HUES6 (cell line): ENCODE measurements around the gene AHCYL1.
A peak's percentile ranks its signal among the peaks of the same experiment; 100 is the strongest.
"Not testable (repeated sequence)": the region's sequence is repeated elsewhere in the genome, so short reads cannot be mapped to it uniquely, and the experiment has no call there.

Experiments used
- H3K27ac ChIP-seq: 2 replicates; pipeline ENCODE4 v1.7.0; 2013; ENCODE audit warnings: low read depth, mild to moderate bottlenecking, low read length, inconsistent platforms
- H3K27me3 ChIP-seq: 2 replicates; pipeline ENCODE4 v1.6.1; 2013; ENCODE audit warnings: low read length; ENCODE audit not compliant: control insufficient read depth, insufficient read depth
- H3K36me3 ChIP-seq: 2 replicates; pipeline ENCODE4 v1.6.1; 2013; ENCODE audit warnings: low read length; ENCODE audit not compliant: control insufficient read depth, insufficient read depth
- H3K4me1 ChIP-seq: 2 replicates; pipeline ENCODE4 v1.6.1; 2013; ENCODE audit warnings: low read length; ENCODE audit not compliant: control insufficient read depth, insufficient read depth
- H3K4me3 ChIP-seq: 2 replicates; pipeline ENCODE4 v1.5.1; 2013; ENCODE audit warnings: low read depth, low read length
- H3K9ac ChIP-seq: one replicate; pipeline ENCODE4 v1.6.1; 2013; ENCODE audit warnings: mild to moderate bottlenecking, low read length
- H3K9me3 ChIP-seq: 2 replicates; pipeline ENCODE4 v1.6.1; 2013; ENCODE audit warnings: low read depth, low read length; ENCODE audit not compliant: control insufficient read depth, insufficient read depth

AHCYL1 gene

GRCh38 chr1:110018396-110018795 is 33.8 kb downstream of the AHCYL1 start:
- Histone ChIP-seq H3K36me3 (peaks cover 97% of the 10 kb centered on the region), H3K4me1 (no peaks in the 10 kb centered on the region), H3K9ac (no peak overlapping the region), H3K4me3 (no peak overlapping the region), H3K27me3 (no peaks in the 10 kb centered on the region), H3K27ac (no peak overlapping the region), H3K9me3 (no peaks in the 10 kb centered on the region)

GRCh38 chr1:110019770-110020169 is 35.2 kb downstream of the AHCYL1 start:
- Histone ChIP-seq H3K36me3 (peaks cover 100% of the 10 kb centered on the region), H3K4me1 (no peaks in the 10 kb centered on the region), H3K27me3 (no peaks in the 10 kb centered on the region), H3K9ac (no peak overlapping the region), H3K27ac (no peak overlapping the region), H3K9me3 (no peaks in the 10 kb centered on the region), H3K4me3 (no peak overlapping the region)

GRCh38 chr1:110021285-110021684 is 36.7 kb downstream of the AHCYL1 start:
- H3K27me3 ChIP-seq = no peaks in the 10 kb centered on the region
- H3K27ac ChIP-seq = no peak overlapping the region
- no peak overlapping the region for H3K4me3 ChIP-seq
- H3K4me1 ChIP-seq = no peaks in the 10 kb centered on the region
- peaks cover 90% of the 10 kb centered on the region for H3K36me3 ChIP-seq
- H3K9me3 ChIP-seq = no peaks in the 10 kb centered on the region
- no peak overlapping the region for H3K9ac ChIP-seq

- peaks cover 56% of the 10 kb centered on the region for H3K36me3 ChIP-seq
- no peak overlapping the region for H3K9ac ChIP-seq
- no peak overlapping the region for H3K4me3 ChIP-seq
- no peak overlapping the region for H3K27ac ChIP-seq
- H3K9me3 ChIP-seq = no peaks in the 10 kb centered on the region
- H3K27me3 ChIP-seq = no peaks in the 10 kb centered on the region
- H3K4me1 ChIP-seq = no peaks in the 10 kb centered on the region
These were observed 40.0 kb downstream of the AHCYL1 start for GRCh38 chr1:110024613-110025012.

- H3K9ac ChIP-seq, H3K4me3 ChIP-seq: not testable (repeated sequence)
These were observed 46.1 kb downstream of the AHCYL1 start for GRCh38 chr1:110030687-110031086.

GRCh38 chr1:110032327-110032726 is 47.8 kb downstream of the AHCYL1 start:
- no peaks in the 10 kb centered on the region for H3K9me3 ChIP-seq
- H3K4me1 ChIP-seq = peaks cover 26% of the 10 kb centered on the region
- no peaks in the 10 kb centered on the region for H3K27me3 ChIP-seq
- peaks cover 3% of the 10 kb centered on the region for H3K36me3 ChIP-seq
- H3K4me3 ChIP-seq = no peak overlapping the region
- H3K27ac ChIP-seq = no peak overlapping the region
- no peak overlapping the region for H3K9ac ChIP-seq

More at GRCh38 chr1:110030687-110031086, 46.1 kb downstream of the AHCYL1 start:
- not testable (repeated sequence) for H3K27me3 ChIP-seq, H3K36me3 ChIP-seq, H3K9me3 ChIP-seq, H3K27ac ChIP-seq
- peaks cover 24% of the 10 kb centered on the region for H3K4me1 ChIP-seq

- Histone ChIP-seq H3K4me3 (no peak overlapping the region), H3K27me3 (no peaks in the 10 kb centered on the region), H3K4me1 (peaks cover 26% of the 10 kb centered on the region), H3K9ac (no peak overlapping the region), H3K36me3 (peaks cover 12% of the 10 kb centered on the region), H3K9me3 (no peaks in the 10 kb centered on the region), H3K27ac (no peak overlapping the region; the same call in 1 of the 2 replicates)
These were observed 48.9 kb downstream of the AHCYL1 start for GRCh38 chr1:110033421-110033820.

GRCh38 chr1:110034040-110034450 is 49.5 kb downstream of the AHCYL1 start:
- Histone ChIP-seq H3K4me3 (peak overlapping the region; percentile 70), H3K27ac (peak overlapping the region; percentile 17), H3K4me1 (peaks cover 26% of the 10 kb centered on the region), H3K9ac (no peak overlapping the region), H3K27me3 (no peaks in the 10 kb centered on the region), H3K36me3 (peaks cover 18% of the 10 kb centered on the region), H3K9me3 (no peaks in the 10 kb centered on the region)

- no peaks in the 10 kb centered on the region for H3K27me3 ChIP-seq
- H3K27ac ChIP-seq = peak within 1 kb of the TSS; percentile 89
These were observed 50.1 kb downstream of the AHCYL1 start, which contains the start of gene STRIP1 for GRCh38 chr1:110034451-110035235. Gene STRIP1, plus strand, starts transcription at chr1:110034624. Its CDS starts 14 bp downstream, at chr1:110034638.

GRCh38 chr1:110035236-110035752 is 50.7 kb downstream of the AHCYL1 start:
- peak overlapping the region; percentile 89; the same call in 1 of the 2 replicates for H3K27ac ChIP-seq
- peak overlapping the region; percentile 85 for H3K9ac ChIP-seq

More at GRCh38 chr1:110034451-110035235, 50.1 kb downstream of the AHCYL1 start, which contains the start of gene STRIP1:
- Histone ChIP-seq H3K36me3 (peaks cover 24% of the 10 kb centered on the region), H3K9ac (peak within 1 kb of the TSS; percentile 85), H3K4me1 (peaks cover 26% of the 10 kb centered on the region), H3K9me3 (no peaks in the 10 kb centered on the region), H3K4me3 (peak within 1 kb of the TSS; percentile 70)

GRCh38 chr1:110038271-110038670 is 53.7 kb downstream of the AHCYL1 start:
- Histone ChIP-seq H3K9me3 (no peaks in the 10 kb centered on the region), H3K27me3 (no peaks in the 10 kb centered on the region), H3K4me3 (no peak overlapping the region), H3K9ac (no peak overlapping the region), H3K4me1 (peaks cover 12% of the 10 kb centered on the region), H3K36me3 (peaks cover 61% of the 10 kb centered on the region), H3K27ac (no peak overlapping the region)

More at GRCh38 chr1:110035236-110035752, 50.7 kb downstream of the AHCYL1 start:
- H3K4me3 ChIP-seq = peak overlapping the region; percentile 70
- no peaks in the 10 kb centered on the region for H3K27me3 ChIP-seq
- peaks cover 21% of the 10 kb centered on the region for H3K4me1 ChIP-seq
- no peaks in the 10 kb centered on the region for H3K9me3 ChIP-seq
- peaks cover 31% of the 10 kb centered on the region for H3K36me3 ChIP-seq
